HepG2 (cell line): ENCODE data around the gene ZNF3. TPM values are rescaled to one million over a fixed set of nuclear protein-coding genes. Genes with fewer than 3 reads are reported as not detected.

Experiments used
- CTCF ChIP-seq: sonication (generic); formaldehyde crosslinking; IDR thresholded peaks from 2 replicates; pipeline ENCODE4 v1.5.0; 2020; ENCODE audit warnings: mild to moderate bottlenecking, missing genetic modification reagents, moderate library complexity
- HMG20A ChIP-seq: IDR thresholded peaks from 2 replicates; pipeline ENCODE4 v1.6.1; 2016; ENCODE audit warnings: borderline replicate concordance
- HOXD1 ChIP-seq: sonication (generic); formaldehyde crosslinking; IDR thresholded peaks from 2 replicates; pipeline ENCODE4 v1.5.0; 2020; ENCODE audit warnings: missing genetic modification reagents
- KDM4B ChIP-seq: sonication (generic); formaldehyde crosslinking; IDR thresholded peaks from 2 replicates; pipeline ENCODE4 v1.4.0; 2020; ENCODE audit warnings: missing genetic modification reagents
- POLR2AphosphoS2 ChIP-seq: IDR thresholded peaks from 2 replicates; pipeline ENCODE4 v1.6.1; 2011; ENCODE audit warnings: low read depth, low read length, improper control_type of control experiment
- PRPF4 ChIP-seq: fragments of 200-400 bp; formaldehyde crosslinking; IDR thresholded peaks from 2 replicates; pipeline ENCODE4 v1.6.1; 2016; ENCODE audit warnings: low read length, low read depth; ENCODE audit not compliant: poor library complexity, severe bottlenecking
- SMAD1 ChIP-seq: sonication (generic); formaldehyde crosslinking; IDR thresholded peaks from 2 replicates; pipeline ENCODE4 v1.4.0; 2020; ENCODE audit warnings: missing genetic modification reagents, low read depth, mild to moderate bottlenecking, borderline replicate concordance
- SRF ChIP-seq: IDR thresholded peaks from 2 replicates; pipeline ENCODE4 v1.6.1; 2011; ENCODE audit warnings: mild to moderate bottlenecking, low read depth, low read length, moderate library complexity
- THAP11 ChIP-seq: IDR thresholded peaks from 2 replicates; pipeline ENCODE4 v1.6.1; 2016; ENCODE audit warnings: missing biosample characterization, missing genetic modification reagents
- U2AF2 ChIP-seq: fragments of 200-400 bp; formaldehyde crosslinking; IDR thresholded peaks from 2 replicates; pipeline ENCODE4 v1.6.1; 2017; ENCODE audit warnings: low read depth, mild to moderate bottlenecking, low read length
- ZBTB34 ChIP-seq: sonication (generic); formaldehyde crosslinking; IDR thresholded peaks from 2 replicates; pipeline ENCODE4 v1.8.0; 2022; ENCODE audit warnings: mild to moderate bottlenecking, missing genetic modification reagents
- ZNF180 ChIP-seq: sonication (generic); formaldehyde crosslinking; IDR thresholded peaks from 2 replicates; pipeline ENCODE4 v1.4.0; 2020; ENCODE audit warnings: low read depth, missing genetic modification reagents, borderline replicate concordance
- ZNF256 ChIP-seq: sonication (generic); formaldehyde crosslinking; conservative IDR thresholded peaks from 2 replicates; pipeline ENCODE4 v1.4.0; 2020; ENCODE audit warnings: missing genetic modification reagents
- ZNF552 ChIP-seq: sonication (generic); formaldehyde crosslinking; IDR thresholded peaks from 2 replicates; pipeline ENCODE4 v1.9.0; 2022; ENCODE audit warnings: missing genetic modification reagents, mild to moderate bottlenecking, borderline replicate concordance
- ZNF557 ChIP-seq: sonication (generic); formaldehyde crosslinking; IDR thresholded peaks from 2 replicates; pipeline ENCODE4 v1.4.0; 2020; ENCODE audit warnings: missing genetic modification reagents
- ZNF570 ChIP-seq: sonication (generic); formaldehyde crosslinking; IDR thresholded peaks from 2 replicates; pipeline ENCODE4 v1.4.0; 2020; ENCODE audit warnings: mild to moderate bottlenecking, missing genetic modification reagents, borderline replicate concordance
- ZNF616 ChIP-seq: sonication (generic); formaldehyde crosslinking; IDR thresholded peaks from 2 replicates; pipeline ENCODE4 v1.5.0; 2020; ENCODE audit warnings: low read depth, mild to moderate bottlenecking, missing genetic modification reagents
- ZNF691 ChIP-seq: sonication (generic); formaldehyde crosslinking; IDR thresholded peaks from 2 replicates; pipeline ENCODE4 v1.4.0; 2020; ENCODE audit warnings: missing genetic modification reagents, low read depth, mild to moderate bottlenecking, borderline replicate concordance
- ZNF788 ChIP-seq: sonication (generic); formaldehyde crosslinking; IDR thresholded peaks from 2 replicates; pipeline ENCODE4 v1.5.0; 2020; ENCODE audit warnings: mild to moderate bottlenecking, missing genetic modification reagents, borderline replicate concordance
- ZNF891 ChIP-seq: sonication (generic); formaldehyde crosslinking; IDR thresholded peaks from 2 replicates; pipeline ENCODE4 v1.5.0; 2020; ENCODE audit warnings: mild to moderate bottlenecking, missing genetic modification reagents
- polyA plus RNA-seq, 8 experiments: library from polyadenylated mRNA; depleted of rRNA in 3 of 8; stranded (reverse) in 7 of 8; unstranded in 1 of 8; fragments of >200 nt; fragmentation: Illumina TruSeq in 4 of 8; extraction: Trizol in 4 of 8; gene quantifications; 2 replicates each; pipeline versions ENCODE4 v1.2.1 to v1.2.3, GENCODE V29; 2011 to 2016; ENCODE audit warnings: low read depth in 4 of 8, missing spikeins in 1 of 8, mixed read lengths in 1 of 8; ENCODE audit not compliant: insufficient read depth in 1 of 8
- total RNA-seq, 5 experiments: library from RNA; depleted of rRNA; stranded (reverse); fragments of >200 nt; fragmentation: Illumina TruSeq; extraction: Trizol; gene quantifications; 2 replicates each; pipeline ENCODE4 v1.2.3, GENCODE V29; 2016; ENCODE audit warnings: low read depth in 1 of 5
- TF ChIP-seq, protein P1 (sequence below): sonication (generic); formaldehyde crosslinking; IDR thresholded peaks from 2 replicates; pipeline ENCODE4 v1.9.0; 2021; ENCODE audit warnings: missing genetic modification reagents, borderline replicate concordance
- TF ChIP-seq, protein P2 (sequence below): sonication (generic); formaldehyde crosslinking; IDR thresholded peaks from 2 replicates; pipeline ENCODE4 v1.8.0; 2022; ENCODE audit warnings: missing genetic modification reagents, low read depth, mild to moderate bottlenecking, borderline replicate concordance
- TF ChIP-seq, protein P3 (sequence below): sonication (generic); formaldehyde crosslinking; conservative IDR thresholded peaks from 2 replicates; pipeline ENCODE4 v1.8.0; 2022; ENCODE audit warnings: low read depth, missing genetic modification reagents

Gene ZNF3
- total and polyA plus RNA-seq, 2 of the 13 experiments (the other 11 are each of a cell fraction or from before 2014, with no cell fraction given): 33.7 to 56.9 TPM

DNA sequence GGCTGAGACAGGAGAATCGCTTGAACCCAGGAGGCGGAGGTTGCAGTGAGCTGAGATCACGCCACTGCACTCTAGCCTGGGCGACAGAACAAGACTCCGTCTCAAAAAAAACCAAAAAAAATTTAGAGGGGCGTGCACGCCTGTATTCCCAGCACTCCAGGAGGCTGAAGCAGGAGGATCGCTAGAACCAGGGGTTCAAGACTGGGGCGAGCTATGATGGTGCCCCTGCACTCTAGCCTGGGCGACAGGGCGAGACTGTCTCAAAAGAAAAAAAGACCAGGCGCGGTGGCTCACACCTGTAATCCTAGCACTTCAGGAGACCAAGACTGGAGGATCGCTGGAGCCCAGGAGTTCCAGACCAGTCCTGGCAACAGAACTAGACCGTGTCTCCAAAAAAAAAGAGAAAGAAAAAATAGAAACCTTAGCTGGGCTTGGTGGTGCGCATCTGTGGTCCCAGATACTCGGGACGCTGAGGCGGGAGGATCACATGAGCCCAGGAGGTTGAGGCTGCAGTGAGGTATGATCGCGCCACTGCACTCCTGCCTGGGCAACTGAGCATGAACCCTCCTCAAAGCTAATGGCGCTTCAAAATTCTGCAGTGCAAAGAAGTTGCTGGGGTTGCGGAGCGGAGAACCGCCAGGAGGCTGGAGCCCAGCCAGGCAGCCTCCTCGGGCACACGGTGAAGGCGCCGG is 44.9 kb upstream of the ZNF3 start (continued):
- TF ChIP-seq POLR2AphosphoS2: no peak
- TF ChIP-seq KDM4B: no peak
- TF ChIP-seq SMAD1 (CRISPR knock-in tag): no peak
- no peak for TF ChIP-seq THAP11 (CRISPR knock-in tag)
- no peak for TF ChIP-seq ZNF557 (CRISPR knock-in tag)
- no peak for TF ChIP-seq ZNF788 (CRISPR knock-in tag)
- no peak for TF ChIP-seq ZBTB34
- TF ChIP-seq, protein P1, sequence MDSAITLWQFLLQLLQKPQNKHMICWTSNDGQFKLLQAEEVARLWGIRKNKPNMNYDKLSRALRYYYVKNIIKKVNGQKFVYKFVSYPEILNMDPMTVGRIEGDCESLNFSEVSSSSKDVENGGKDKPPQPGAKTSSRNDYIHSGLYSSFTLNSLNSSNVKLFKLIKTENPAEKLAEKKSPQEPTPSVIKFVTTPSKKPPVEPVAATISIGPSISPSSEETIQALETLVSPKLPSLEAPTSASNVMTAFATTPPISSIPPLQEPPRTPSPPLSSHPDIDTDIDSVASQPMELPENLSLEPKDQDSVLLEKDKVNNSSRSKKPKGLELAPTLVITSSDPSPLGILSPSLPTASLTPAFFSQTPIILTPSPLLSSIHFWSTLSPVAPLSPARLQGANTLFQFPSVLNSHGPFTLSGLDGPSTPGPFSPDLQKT: no peak
- no peak for TF ChIP-seq ZNF552 (CRISPR knock-in tag)
- no peak for TF ChIP-seq ZNF570
- TF ChIP-seq ZNF256 (CRISPR knock-in tag): no peak
- TF ChIP-seq, protein P2, sequence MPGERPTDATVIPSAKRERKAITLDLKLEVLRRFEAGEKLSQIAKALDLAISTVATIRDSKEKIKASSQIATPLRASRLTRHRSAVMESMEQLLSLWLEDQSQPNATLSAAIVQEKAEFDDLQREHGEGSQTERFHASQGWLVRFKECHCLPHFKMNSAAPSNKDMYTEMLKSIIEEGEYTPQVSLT (CRISPR knock-in tag): no peak
- TF ChIP-seq ZNF891: peak; percentile 72; the same call in 1 of the 2 replicates
- no peak for TF ChIP-seq HOXD1
- TF ChIP-seq ZNF616: 0 out of 2 replicates have a peak, but pooled peaks have one; percentile 42
- TF ChIP-seq CTCF: no peak
- no peak for TF ChIP-seq PRPF4
- no peak for TF ChIP-seq ZNF180 (CRISPR knock-in tag)
- TF ChIP-seq U2AF2: 0 out of 2 replicates have a peak, but pooled peaks have one; percentile 51
- TF ChIP-seq SRF: no peak
- TF ChIP-seq ZNF691: no peak
- TF ChIP-seq, protein P3, sequence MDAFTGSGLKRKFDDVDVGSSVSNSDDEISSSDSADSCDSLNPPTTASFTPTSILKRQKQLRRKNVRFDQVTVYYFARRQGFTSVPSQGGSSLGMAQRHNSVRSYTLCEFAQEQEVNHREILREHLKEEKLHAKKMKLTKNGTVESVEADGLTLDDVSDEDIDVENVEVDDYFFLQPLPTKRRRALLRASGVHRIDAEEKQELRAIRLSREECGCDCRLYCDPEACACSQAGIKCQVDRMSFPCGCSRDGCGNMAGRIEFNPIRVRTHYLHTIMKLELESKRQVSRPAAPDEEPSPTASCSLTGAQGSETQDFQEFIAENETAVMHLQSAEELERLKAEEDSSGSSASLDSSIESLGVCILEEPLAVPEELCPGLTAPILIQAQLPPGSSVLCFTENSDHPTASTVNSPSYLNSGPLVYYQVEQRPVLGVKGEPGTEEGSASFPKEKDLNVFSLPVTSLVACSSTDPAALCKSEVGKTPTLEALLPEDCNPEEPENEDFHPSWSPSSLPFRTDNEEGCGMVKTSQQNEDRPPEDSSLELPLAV (CRISPR knock-in tag): no peak
- no peak for TF ChIP-seq HMG20A
